GM12872 (cell line): ENCODE data around the gene C6orf58.

Source experiments
- TF ChIP-seq, protein P1 (sequence below): IDR thresholded peaks from 3 replicates; pipeline ENCODE4 v1.5.1; 2011; ENCODE audit warnings: low read depth, mild to moderate bottlenecking, low read length, moderate library complexity; ENCODE audit not compliant: insufficient read depth

C6orf58 gene

DNA sequence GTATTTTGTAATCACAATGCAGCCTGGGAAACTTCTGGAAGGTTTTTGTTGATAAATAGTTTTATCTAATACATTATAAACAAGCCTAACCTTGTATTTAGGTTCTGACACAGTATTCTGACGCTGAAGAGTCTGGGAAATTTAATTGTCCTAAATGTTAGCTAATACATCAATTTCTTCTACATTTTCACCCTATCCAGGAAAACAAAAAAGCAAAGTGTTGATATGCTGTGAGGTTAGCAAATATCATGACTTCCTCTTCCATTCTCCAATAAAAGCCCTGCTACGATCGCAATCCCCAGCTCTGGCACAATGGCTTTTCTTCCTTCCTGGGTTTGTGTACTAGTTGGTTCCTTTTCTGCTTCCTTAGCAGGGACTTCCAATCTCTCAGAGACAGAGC is at the start of gene C6orf58:
Gene C6orf58, plus strand, starts transcription at position 301 of the 400 bp plus-strand sequence. Its CDS starts 12 bp downstream, at position 313.
- TF ChIP-seq, protein P1, sequence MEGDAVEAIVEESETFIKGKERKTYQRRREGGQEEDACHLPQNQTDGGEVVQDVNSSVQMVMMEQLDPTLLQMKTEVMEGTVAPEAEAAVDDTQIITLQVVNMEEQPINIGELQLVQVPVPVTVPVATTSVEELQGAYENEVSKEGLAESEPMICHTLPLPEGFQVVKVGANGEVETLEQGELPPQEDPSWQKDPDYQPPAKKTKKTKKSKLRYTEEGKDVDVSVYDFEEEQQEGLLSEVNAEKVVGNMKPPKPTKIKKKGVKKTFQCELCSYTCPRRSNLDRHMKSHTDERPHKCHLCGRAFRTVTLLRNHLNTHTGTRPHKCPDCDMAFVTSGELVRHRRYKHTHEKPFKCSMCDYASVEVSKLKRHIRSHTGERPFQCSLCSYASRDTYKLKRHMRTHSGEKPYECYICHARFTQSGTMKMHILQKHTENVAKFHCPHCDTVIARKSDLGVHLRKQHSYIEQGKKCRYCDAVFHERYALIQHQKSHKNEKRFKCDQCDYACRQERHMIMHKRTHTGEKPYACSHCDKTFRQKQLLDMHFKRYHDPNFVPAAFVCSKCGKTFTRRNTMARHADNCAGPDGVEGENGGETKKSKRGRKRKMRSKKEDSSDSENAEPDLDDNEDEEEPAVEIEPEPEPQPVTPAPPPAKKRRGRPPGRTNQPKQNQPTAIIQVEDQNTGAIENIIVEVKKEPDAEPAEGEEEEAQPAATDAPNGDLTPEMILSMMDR, result no peak

GRCh38 chr6:127533011-127533410 is 44.0 kb upstream of the C6orf58 start:
- TF ChIP-seq, protein P1, result no peak

DNA sequence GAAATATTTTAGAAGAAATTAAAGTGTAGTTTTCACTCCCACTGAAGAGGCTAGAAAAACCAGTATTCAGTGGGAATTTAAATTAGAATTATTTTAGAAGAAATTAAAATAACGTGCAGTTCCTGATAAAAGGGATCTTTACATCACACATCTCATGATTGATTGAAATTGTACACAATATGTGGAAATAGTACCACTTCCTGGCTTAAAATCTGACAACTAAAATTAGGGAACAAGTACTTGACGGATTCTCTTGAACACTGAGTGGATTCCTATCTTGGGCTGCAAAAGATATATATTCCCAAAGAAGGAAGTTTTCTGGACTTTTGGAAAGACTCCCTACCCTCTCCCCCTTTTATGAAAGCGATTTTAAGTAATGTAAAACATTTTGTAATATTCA is 43.2 kb upstream of the C6orf58 start:
- TF ChIP-seq, protein P1, result no peak

DNA sequence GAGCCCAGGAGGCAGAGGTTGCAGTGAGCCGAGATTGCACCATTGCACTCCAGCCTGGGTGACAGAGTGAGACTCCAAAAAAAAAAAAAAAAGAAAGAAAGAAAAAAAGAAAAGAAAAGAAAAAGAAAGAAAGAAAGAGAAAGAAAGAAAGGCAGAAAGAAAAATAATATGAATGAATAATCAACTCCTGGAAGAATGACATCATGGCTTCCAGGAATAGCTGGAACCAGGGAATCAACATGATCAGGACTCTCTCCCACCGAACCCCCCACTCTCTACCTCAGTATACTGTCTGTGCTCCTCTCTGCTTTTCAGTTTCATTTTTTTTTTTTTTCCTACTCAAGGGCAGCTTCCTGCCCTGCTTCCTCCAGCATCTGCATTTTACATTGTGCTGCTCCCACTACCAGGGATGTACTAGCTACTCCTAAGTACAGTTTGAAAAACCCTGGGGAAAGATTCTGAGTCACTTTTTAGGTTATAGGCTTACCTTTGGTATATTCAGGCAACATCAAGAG is 38.2 kb upstream of the C6orf58 start:
- TF ChIP-seq, protein P1, result no peak

DNA sequence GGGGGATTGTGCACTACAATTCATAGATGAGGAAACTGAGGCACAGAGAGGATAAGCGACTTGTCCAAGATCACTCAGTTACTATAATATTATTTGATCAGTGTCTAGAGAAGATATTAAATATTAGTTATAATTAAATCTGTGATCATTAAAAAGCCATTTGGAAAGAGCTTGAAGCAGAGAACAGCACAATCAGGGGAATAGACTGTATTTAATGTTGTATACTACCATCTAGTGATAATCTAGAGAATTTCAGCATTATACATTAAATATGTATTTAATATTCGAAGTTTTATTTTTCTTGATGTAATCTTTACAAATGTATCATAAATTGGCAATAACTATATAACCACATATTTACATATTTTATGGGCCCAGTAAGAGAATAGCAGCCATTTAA is 37.7 kb upstream of the C6orf58 start:
- TF ChIP-seq, protein P1, result no peak

DNA sequence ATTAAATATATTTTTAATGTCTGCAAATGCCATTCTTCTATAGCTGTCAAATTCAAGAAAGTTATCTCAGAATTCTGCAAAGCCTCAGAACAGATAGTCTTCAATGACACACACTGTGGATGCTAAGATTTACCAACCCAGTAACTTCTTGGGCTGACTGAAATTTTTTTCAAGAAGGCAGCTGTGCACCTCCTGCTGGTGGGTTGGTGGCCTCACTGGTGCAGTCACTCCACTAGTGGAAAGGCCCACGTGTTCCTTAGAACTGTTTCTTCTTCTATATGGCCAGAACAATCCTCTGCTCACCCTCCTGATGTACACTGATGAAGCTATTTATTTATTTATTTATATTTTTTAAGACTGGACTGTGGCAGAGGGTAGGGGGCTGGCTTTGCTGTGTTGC is 29.8 kb upstream of the C6orf58 start:
- TF ChIP-seq, protein P1, result peak; percentile 56

GRCh38 chr6:127547904-127548649 is 28.9 kb upstream of the C6orf58 start:
- TF ChIP-seq, protein P1, result 0 out of 3 replicates have a peak, but pooled peaks have one; percentile 9
